HG02973 (cell line): Measurements from ENCODE around the gene TOP1.
"Not testable (repeated sequence)": the region's sequence is repeated elsewhere in the genome, so short reads cannot be mapped to it uniquely, and the experiment has no call there.

Experiments
- ATAC-seq: cut with Tn5 transposase; IDR thresholded peaks from one replicate; pipeline ENCODE4 v1.9.1; 2021; ENCODE audit warnings: moderate library complexity; ENCODE audit not compliant: unreplicated experiment

The TOP1 gene

GRCh38 chr20:41126719-41127118 lies 98.1 kb downstream of the TOP1 start:
- ATAC-seq, result no peak

- ATAC-seq, result not testable (repeated sequence)
These were observed 99.7 kb downstream of the TOP1 start for GRCh38 chr20:41128317-41128716.

GRCh38 chr20:41131594-41132387 lies 103.2 kb downstream of the TOP1 start:
- no peak for ATAC-seq

- not testable (repeated sequence) for ATAC-seq
These were observed 103.8 kb downstream of the TOP1 start for GRCh38 chr20:41132388-41132775.

GRCh38 chr20:41133709-41134361 lies 105.2 kb downstream of the TOP1 start:
- peak; percentile 34 for ATAC-seq

GRCh38 chr20:41134362-41135186 lies 106.0 kb downstream of the TOP1 start:
- ATAC-seq, result no peak

GRCh38 chr20:41135187-41135887 lies 106.7 kb downstream of the TOP1 start:
- no peak for ATAC-seq

GRCh38 chr20:41135888-41136679 lies 107.5 kb downstream of the TOP1 start:
- ATAC-seq, result no peak

GRCh38 chr20:41136680-41137613 lies 108.3 kb downstream of the TOP1 start, which contains the start of gene PLCG1:
Gene PLCG1, plus strand, starts transcription at chr20:41137543. Its CDS starts 99 bp downstream, at chr20:41137642.
- peak; percentile 50 for ATAC-seq

GRCh38 chr20:41137614-41138474 lies 109.2 kb downstream of the TOP1 start:
- peak; percentile 7 for ATAC-seq

- no peak for ATAC-seq
These were observed 110.0 kb downstream of the TOP1 start for GRCh38 chr20:41138475-41139226.

GRCh38 chr20:41139227-41140093 lies 110.8 kb downstream of the TOP1 start:
- no peak for ATAC-seq

- no peak for ATAC-seq
These were observed 111.9 kb downstream of the TOP1 start for GRCh38 chr20:41140226-41141133.

GRCh38 chr20:41141153-41141815 lies 112.7 kb downstream of the TOP1 start:
- no peak for ATAC-seq

GRCh38 chr20:41142245-41142644 lies 113.6 kb downstream of the TOP1 start:
- ATAC-seq, result no peak
